Measurements from ENCODE around the gene SIVA1.

The SIVA1 gene

DNA sequence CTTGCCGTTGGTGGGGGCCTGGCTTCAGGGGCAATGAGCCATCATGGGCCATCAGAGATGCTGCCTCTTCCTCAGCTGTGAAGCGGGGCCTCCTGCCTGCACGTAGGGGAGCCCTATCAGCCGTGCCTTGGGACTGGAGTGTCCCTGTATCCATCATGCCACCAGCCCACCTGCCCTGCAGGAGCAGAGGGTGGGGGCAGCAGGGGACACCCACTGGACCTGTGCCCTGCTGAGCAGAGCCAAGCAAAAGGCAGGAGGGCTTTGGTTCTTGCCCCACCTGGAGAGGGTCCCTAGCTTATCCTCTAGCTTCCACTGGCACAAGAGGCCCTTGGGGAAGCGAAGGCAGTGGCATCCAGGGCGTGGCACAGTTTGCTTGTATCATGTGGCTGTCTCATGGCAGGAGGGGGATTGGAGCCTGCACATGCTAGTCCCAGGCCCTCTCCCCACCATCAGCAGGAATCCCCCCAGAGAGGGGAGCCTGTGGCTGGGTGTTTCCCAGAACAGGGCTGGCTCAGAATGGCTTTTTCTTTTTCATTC, 18.8 kb upstream of the SIVA1 start:
- no peak for DNase-seq

- no peak for DNase-seq
Observed at GRCh38 chr14:104734601-104734990, 18.4 kb upstream of the SIVA1 start.

DNA sequence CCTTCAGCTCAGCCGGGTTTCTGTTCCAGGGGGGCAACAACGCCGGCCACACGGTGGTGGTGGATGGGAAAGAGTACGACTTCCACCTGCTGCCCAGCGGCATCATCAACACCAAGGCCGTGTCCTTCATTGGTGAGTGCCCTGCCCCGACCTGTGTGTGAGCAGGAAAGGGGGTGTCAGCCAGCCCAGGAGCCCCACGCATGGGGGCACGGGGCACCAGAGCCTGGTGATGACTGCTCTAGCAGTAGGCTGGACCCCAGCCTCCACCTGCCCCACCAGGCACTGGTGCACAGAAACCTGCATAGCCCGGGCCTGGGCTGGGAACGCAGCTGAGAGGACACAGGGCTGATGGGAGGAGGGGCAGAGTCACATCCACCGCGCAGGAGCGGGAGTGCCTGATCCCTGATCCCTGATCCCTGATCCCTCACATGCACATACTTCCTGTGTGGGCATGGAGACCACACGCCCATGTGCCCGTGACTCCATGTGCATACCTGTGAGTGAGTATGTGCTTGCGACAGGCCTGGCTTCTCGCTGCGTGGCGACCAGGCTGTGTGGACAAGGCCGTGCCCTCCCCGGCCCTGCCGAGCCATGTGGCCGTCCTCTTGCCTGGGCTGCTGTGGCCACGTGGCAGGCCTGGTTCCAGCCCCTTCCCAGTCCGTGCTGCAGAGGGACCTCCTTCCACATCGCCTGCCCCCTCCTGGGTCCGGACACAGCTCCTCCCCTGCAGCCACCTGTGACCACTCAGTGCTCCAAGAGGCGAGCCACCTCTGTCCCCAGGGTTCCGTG, 17.8 kb upstream of the SIVA1 start:
- DNase-seq: no peak

DNA sequence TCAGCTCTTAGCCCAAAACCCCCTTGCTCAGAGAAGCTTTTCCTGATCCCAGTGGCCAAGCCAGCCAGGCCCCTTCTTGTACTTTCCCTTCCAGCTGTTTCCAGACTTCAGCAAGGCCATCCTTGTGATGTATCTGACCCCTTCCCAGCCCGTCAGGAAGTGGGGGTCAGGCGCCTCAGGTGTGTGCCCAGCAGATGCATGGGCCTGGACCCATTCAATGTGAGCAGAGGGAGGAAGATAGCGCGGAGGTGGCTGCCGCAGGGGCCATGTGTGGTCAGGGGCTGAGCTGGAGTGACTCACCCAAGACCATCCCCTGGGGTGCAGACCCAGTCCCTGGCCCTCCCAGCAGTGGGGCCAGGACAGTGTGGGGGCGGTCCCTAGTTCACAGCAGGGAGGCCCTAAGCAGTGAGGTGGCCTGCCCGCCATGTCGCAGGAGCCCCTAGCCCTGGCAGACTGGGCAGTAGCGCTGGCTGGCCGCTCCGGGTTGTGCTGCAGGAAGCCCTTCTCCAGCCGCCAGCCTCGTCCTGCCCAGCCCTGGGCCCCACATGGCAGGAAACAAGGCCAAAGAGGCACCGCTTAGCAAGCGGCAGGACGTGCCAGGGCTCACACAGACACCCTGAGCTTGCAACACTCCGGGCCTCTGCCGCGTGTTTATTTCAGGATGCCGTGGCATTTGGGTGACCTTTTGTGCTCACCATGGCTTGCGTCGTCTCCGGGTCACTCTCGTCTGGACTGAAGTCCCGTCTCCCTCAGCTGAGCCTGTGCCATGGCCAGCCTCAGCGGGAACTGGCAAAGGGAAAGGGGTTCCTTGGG, 16.9 kb upstream of the SIVA1 start:
- peak in 50 of 56 donors; percentile 14 to 91 (median 60) for DNase-seq

GRCh38 chr14:104738375-104739019, 14.4 kb upstream of the SIVA1 start:
- no peak for DNase-seq

GRCh38 chr14:104739026-104739425, 13.9 kb upstream of the SIVA1 start:
- DNase-seq: no peak

DNA sequence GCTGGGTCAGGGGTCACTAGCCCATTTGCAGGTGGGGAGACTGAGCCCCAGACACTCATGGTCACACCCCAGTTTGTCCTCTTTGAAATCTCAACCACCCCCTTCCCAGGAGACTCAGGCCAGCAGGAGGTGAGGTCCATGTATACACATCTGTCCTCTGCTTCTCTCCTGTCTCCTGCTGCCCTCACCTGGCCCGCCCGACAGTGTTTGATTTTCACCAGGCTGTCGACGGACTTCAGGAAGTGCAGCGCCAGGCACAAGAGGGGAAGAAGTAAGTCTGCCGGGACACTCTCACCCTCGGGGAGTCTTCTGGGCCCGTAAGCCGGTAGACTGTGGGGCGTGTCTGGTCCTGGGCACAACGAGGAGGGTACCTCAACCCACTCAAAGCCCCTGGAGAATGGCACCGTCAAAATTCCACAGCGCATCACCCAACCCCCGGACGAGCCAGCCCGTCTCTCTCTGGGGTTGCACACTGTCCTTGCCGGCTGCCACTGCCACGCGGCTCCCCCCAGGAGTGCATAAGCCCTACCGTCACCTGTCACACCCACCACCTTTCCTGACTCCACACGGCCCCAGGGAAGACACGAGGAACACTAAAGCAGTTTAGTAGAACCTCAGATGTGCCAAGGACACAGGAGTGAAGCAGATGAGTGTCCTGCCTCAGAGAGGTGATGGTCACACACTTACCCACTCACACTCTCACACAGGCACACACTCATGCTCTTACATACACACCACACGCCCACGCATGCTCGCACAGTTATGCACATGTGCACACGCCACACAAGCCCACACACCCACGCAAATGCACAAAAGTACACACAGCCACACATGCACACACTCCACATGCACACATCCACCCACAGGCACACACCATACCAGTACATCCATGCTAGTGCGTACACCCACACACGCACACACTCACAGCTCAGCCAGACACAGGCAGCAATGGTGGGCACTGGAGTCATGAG, 13.1 kb upstream of the SIVA1 start:
- no peak for DNase-seq

DNA sequence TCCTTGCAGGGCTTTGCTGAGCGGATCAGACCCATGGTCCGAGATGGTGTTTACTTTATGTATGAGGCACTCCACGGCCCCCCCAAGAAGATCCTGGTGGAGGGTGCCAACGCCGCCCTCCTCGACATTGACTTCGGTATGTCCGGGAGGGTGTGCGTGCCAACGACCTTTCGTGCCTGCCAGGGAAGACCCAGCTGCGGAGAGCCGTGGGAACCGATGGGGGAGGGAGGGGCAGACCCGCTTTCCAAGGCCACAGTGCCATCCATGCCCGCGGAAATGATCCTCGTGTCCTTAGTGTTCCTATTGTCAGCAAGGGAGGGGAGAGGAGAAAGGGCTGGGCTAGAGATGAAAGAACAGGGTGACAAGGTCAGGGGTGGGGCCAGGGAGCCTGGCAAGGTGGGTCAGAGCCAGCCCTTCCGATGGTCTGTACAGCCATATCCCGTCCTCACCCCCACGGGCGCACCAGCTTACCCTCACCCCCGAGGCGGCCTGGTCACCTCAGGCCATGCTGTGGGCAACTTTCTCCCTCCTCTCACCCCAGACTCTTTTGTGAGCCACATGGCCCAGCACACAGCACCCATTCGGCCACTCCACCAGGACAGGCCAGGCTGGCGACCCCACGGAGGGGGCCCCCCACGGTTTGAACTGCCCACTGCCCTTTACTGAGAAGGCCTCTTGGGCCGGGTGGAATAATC, 11.7 kb upstream of the SIVA1 start:
- DNase-seq: no peak

DNA sequence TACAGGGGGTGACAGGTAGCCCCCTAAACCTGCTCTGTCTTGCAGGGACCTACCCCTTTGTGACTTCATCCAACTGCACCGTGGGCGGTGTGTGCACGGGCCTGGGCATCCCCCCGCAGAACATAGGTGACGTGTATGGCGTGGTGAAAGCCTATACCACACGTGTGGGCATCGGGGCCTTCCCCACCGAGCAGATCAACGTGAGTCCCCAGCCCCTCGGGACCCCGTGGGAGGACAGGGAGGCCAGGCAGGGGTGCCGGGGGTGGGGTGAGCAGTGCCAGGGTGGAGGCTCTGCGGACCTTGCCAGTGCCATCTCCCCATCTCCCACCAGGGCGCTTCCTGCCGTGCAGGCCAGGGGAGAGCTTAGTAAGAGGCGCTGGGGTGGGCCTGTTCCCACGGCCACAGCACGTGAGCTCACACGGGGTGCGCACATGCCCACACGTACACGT, 11.1 kb upstream of the SIVA1 start:
- DNase-seq: no peak

- no peak for DNase-seq
Observed at GRCh38 chr14:104742586-104743455, 10.1 kb upstream of the SIVA1 start.

GRCh38 chr14:104743461-104744380, 9.2 kb upstream of the SIVA1 start:
- DNase-seq: peak in 16 of 56 donors; percentile 8 to 69 (median 39)

DNA sequence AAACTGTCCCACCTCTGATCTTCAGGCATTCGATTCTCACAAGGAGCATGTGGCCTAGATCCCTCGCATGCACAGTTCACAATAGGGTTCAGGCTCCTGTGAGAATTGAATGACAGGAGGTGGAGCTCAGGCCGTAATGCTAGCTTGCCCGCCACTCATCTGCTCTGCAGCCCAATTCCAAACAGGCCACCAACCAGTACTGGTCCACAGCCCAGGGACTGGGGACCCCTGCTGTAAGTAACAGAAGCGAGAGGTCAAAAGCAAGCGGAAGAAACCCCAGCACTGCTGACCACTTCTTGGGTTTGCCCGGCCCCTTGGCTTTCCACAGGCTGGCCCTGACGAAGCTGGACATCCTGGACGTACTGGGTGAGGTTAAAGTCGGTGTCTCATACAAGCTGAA, 8.5 kb upstream of the SIVA1 start:
- no peak for DNase-seq

DNA sequence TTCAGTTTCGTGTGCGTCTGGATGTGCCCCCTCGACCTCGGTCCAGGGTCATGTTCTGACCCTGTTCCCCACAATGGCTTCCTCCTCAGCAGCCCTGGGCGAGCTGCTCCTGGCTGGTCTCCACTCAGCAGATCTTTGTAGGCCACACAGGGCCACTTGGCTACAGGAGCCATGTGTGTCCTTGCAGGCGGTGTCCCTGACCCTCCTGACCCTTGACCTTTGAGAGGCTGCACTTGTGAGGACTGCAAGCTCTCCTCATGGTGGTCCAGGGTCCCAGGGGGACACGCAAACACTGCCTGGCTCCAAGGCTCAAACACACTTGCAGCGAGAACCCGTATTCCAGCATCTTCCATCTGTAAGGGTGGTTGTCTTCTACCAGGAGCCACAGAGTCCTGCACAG, 7.5 kb upstream of the SIVA1 start:
- no peak for DNase-seq

DNA sequence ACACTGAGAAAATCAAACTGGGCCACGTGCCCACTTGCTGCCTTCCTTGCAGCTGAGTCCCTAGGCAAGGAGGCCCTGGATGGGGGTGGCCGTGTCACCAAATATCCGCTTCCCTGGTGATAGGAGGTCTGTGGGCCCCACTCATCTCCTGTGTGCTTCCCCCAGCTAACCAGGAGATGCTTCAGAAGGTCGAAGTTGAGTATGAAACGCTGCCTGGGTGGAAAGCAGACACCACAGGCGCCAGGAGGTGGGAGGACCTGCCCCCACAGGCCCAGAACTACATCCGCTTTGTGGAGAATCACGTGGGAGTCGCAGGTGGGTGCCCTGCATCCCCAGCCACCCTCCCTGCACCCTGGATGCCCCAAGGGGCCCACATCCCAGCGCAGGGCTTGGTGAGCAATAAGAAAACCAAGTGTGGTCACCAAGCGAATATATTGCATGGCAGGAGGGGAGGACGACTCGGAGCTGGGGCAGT, 6.8 kb upstream of the SIVA1 start:
- no peak for DNase-seq

GRCh38 chr14:104746934-104747481, 5.9 kb upstream of the SIVA1 start:
- peak in 3 of 56 donors; percentile 29 to 41 (median 33) for DNase-seq

GRCh38 chr14:104747876-104748275, 5.1 kb upstream of the SIVA1 start:
- DNase-seq: no peak

DNA sequence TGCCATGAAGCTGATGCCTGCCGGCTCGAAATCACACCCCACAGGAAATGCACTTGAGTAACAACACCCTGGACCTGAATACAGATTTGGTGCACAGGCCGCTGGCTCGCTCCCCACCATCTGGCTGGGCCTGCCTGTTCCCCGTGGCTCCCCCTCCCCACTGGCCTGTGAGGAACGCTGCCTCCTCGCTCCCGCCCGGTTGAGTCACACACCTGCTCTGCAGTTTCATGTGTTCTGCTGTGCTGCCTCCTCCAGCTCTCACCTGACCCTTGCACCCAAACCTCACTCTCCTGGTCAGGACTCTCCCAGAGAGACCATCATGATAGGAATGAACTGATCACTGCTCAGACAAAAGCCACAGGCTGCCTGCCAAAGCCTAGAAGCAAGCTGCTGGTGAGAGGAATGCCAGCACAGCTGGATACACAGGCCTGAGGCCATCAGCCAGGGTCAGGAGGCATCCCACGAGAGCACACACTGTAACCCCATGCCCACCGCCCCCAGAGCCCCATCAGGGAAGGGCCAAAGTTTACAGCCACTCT, 3.8 kb upstream of the SIVA1 start:
- peak in 35 of 56 donors; percentile 14 to 85 (median 64) for DNase-seq
